Measurements from ENCODE around the gene C12orf75.

GRCh38 chr12:105294161-105294560 is 36.3 kb upstream of the C12orf75 start:
- TF ChIP-seq CTCF (conservative IDR thresholded peaks at IDR 0.05; ENCODE audit: low read depth, low read length): no peak
- TF ChIP-seq EZH2 (IDR thresholded peaks at IDR 0.05; ENCODE audit: borderline replicate concordance, low read depth, low read length, poor library complexity, severe bottlenecking): no peak

Data from A673 (cell line).